MM.1S (cell line): Measurements from ENCODE around the gene TMEM255A.

Experiments used
- CTCF ChIP-seq: fragments of 300-600 bp; sonication (generic); IDR thresholded peaks from 2 replicates; pipeline ENCODE4 v1.5.1; 2016; ENCODE audit warnings: antibody characterized with exemption, low read length, mixed read lengths
- EZH2 ChIP-seq: fragments of 300-600 bp; sonication (generic); optimal IDR thresholded peaks from 2 replicates; pipeline ENCODE3; 2017; ENCODE audit warnings: low read depth, mild to moderate bottlenecking, antibody characterized with exemption, low read length, mixed read lengths
- EZH2phosphoT487 ChIP-seq: fragments of 300-600 bp; sonication (generic); IDR thresholded peaks from 2 replicates; pipeline ENCODE4 v1.6.1; 2018; ENCODE audit warnings: antibody characterized with exemption, low read length

GRCh38 chrX:120281761-120282160, 29.5 kb downstream of the TMEM255A start:
- TF ChIP-seq CTCF, result no peak
- TF ChIP-seq EZH2phosphoT487, result no peak
- TF ChIP-seq EZH2, result no peak
